HG02678 (cell line): ENCODE data around the gene CSN1S1.

Source experiments
- ATAC-seq: cut with Tn5 transposase; IDR thresholded peaks from one replicate; pipeline ENCODE4 v1.9.1; 2021; ENCODE audit warnings: mild to moderate bottlenecking, moderate library complexity; ENCODE audit not compliant: unreplicated experiment

CSN1S1 gene

DNA sequence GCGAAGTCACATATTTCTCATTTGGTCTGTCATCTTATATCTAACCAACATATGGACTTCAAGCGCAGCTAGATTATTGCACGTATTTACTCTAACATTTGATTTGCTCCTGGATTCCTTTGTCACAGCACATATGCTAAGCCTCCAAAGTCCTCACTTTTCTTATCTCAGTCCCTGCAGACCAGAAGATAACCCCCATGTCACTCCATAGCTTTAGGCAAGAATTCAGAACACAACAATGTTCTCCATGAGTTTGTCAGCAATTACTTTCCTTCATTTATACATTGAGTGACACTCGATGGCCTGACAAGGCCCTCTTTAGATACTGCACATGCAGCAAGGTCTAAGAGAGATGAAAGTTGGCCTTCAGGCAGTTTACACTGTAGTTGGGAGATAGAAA, 60.1 kb downstream of the CSN1S1 start:
- ATAC-seq, result no peak

DNA sequence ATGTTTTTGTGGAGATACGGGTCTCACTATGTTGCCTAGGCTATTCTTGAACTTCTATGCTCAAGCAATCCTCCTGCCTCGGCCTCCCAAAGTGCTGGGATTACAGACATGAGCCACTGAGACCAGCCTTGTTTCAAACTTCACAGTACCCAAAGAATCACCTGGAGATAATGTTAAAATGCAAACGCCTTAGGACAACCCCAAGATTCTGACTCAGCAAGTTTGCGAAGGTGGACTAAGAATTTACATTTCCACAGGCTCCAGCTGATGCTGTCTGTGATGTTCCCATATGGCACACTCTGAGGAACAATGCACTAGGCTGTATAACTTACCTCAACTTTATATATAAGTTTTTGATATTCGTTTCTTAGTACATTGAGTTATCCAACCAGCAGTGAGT, 63.9 kb downstream of the CSN1S1 start:
- no peak for ATAC-seq

DNA sequence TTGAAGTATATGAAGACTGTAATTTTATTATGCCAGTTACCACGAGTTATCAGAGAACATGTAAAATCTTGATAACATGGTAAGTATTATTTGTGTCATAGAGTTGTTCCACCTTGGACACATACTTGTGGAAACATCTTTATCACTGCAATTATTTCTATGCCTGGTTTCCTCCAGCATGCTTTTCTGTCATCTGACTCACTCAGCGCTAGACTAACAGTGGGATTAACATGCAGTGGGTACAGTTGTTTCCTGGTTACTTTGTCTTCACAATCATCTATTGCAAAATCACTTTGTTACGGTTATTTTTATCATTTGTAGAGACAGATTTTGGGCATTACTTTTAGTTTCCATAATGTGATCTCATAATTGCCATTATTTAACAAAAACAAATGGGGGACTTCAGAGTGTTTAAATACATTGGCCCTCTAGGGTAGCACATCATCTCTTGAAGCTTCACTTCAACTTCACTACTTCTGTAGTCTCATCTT, 64.7 kb downstream of the CSN1S1 start, which contains the start of gene STATH:
Gene STATH, plus strand, starts transcription at position 441 of the 491 bp plus-strand sequence. CDS start 2,472 bp downstream, outside the sequence.
- ATAC-seq, result no peak
